HG03280 (cell line): ENCODE measurements around the gene SLC4A4.
"Not testable (repeated sequence)": the region's sequence is repeated elsewhere in the genome, so short reads cannot be mapped to it uniquely, and the experiment has no call there.

ENCODE experiments used
- ATAC-seq: cut with Tn5 transposase; IDR thresholded peaks from one replicate; pipeline ENCODE4 v1.9.1; 2021; ENCODE audit warnings: mild to moderate bottlenecking, moderate library complexity; ENCODE audit not compliant: unreplicated experiment

The SLC4A4 gene

DNA sequence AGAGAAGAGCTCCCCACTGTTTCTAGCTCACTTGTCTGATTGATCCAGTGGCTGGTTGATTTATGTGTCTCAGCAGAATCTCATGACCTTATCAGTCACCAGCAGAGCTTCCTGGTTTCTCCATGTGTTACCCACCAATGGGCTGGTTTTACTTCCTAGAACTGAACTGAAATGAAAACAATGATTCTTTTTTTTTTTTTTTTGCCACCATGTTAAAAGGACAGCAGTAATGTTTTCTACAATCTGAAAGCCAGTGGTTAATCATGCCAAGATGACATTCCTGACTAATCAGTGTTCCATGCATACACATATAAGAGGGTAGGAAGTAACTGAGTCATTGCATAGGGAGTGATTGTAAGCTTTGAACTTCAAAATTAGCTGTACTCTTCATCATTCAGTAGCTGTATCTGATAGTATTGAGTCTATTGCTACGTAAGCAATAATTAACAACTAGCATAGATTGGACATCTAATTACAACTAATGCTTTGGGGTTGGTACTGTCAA is 67.7 kb downstream of the SLC4A4 start:
- no peak for ATAC-seq

- ATAC-seq: not testable (repeated sequence)
These were observed 70.1 kb downstream of the SLC4A4 start for GRCh38 chr4:71408961-71409360.

- ATAC-seq: no peak
These were observed 73.2 kb downstream of the SLC4A4 start for GRCh38 chr4:71411981-71412380.

- no peak for ATAC-seq
These were observed 76.7 kb downstream of the SLC4A4 start for GRCh38 chr4:71415491-71415890.

DNA sequence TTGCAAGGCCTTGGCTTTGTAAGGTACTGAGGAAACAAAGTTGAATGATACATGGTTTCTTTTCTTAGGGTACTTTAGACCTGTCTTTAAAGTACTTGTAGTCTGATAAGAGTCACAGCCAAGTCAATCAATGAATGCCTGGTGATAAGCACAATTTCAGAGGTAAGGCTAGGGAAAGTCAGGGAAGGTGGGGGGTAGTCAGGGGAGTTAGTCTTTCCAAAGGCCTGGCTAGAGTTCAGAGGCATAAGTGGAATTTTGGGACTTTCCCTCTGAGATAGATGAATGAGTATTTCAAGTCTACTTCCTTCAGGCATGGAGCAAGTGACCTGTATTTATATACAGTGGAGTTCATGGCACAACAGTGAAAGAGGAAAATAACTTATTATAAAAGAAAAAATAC is 78.3 kb downstream of the SLC4A4 start:
- no peak for ATAC-seq

DNA sequence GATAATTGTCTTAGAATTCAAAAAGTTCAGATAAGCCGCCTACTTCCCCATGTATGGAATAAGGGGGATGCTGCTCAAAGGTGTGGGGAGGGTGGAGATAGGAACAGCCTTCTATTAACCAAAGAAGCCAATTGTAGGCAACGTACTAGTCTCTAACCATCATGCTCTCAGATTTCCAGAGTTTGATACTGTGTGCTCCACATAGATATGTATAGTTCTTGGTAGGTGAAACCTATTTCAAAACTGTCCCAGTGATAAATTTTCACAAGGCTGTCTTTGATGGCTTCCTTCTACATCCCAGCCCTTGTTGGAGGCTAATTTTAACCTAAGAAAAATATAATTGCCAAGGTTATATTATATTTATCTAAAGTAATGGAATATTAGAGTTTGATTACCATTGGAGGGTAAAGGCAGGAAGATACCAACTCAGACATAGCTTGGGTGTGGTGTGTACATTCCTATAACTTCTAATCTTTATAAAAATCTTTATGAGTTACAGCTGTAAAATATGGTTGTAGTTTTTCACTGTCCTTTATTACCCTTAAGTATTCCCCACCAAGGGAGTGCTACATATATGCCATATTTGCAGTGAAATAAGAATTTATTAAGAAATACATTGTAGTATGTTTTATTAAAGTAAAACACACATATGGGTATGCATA is 87.7 kb downstream of the SLC4A4 start:
- ATAC-seq: no peak

DNA sequence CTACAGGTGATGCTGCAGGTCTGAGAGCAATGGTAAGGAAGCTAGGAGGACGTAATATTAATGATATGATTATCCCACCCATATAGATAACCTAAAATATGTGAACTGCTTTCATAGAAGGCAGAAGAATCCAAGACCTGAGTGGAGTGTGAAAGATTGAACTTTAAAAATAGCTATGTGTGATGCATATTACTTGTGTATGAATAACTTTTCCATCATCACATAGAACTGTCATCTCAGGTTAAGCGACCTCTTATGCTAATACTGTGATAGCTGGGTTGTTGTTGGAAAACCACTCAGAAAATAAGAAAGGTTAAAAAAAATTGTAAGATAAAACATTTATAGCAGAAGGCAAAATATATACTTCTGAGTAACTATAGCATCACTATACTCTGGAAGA is 90.3 kb downstream of the SLC4A4 start:
- ATAC-seq: no peak

GRCh38 chr4:71429962-71430361 is 91.1 kb downstream of the SLC4A4 start:
- ATAC-seq: no peak

DNA sequence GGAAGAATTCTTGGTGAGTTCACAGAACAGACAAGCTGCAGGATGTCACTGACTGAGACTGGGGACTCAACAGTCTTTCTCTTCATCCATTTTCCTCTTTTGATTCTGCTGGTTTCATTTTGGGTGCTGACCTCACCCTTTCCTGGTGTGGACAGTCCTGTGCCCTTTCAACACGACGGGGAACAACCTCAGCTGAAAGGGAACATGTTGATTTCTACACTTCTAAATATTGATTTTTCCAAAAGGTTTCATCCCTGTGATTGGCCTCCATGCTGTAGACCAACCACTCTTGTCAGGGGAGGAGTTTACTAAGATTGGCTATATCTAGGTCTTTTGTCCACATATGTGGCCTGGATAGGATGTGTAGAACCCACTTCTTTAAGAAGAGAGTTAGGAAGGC is 91.8 kb downstream of the SLC4A4 start:
- ATAC-seq: no peak

GRCh38 chr4:71440612-71441011 is 101.8 kb downstream of the SLC4A4 start:
- ATAC-seq: no peak

DNA sequence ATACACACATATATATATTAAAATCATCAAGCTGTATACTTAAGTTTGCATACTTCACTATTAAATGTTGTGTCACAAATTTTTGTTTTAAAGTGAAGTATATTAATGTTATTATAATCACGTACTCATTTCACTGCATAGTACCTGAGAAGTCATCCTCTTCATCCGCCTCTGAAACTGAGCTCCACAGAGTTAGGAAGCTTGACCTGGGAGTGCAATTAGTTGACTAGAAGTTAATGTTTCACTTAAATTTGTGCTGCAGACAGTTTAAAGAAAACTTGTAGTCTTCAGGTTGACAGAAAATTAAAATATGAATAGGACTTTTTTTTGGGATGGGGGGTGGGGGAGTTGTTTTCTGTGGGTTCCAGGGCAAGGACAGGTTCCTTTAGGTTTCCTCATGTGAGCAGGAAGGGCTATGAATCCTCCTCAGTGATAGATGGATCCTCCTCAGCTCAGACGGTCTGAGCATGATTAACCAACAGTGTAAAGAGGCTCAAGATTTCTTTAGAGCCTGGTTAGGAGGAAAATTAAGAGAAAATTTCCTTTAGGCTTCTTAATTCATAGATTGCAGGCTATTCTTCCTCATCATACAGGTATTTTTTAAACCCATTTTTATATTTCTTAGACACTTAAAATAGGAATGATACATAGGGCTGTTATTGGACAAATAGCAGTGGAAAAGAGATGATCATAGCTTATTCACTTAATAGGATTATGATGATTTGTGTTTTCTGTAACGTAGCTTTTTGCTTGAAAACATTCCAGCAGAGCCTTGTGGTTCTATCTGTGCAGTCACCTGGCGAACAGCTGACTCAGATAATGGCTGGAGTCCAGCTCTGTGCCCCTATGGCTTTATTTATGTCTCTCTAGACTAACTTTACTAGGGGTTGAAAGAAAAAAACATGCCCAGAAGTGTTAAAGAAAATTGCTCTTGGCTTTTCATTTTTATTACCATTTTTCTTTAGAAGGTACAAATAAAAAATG is 102.7 kb downstream of the SLC4A4 start:
- no peak for ATAC-seq

- ATAC-seq: no peak
These were observed 103.5 kb downstream of the SLC4A4 start for GRCh38 chr4:71442336-71442735.

DNA sequence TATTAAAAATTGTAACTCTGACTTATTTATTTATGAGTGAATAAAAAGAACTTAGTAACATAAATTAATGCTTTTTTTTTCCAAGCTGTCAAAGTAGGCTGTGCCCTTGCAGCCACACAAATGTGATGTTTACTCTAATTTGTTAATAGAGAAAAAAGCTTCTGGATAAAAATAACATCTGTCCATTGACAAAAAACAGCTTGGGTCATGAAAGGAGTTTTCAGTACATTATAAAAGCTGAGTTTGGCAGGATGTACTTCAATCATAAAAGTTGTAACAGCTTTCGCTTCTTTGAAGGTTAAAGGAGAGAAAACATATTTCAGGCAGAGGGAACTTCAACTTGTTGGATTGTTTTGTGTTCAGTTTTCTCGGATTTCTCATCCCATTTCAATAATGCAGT is 105.6 kb downstream of the SLC4A4 start:
- no peak for ATAC-seq

- no peak for ATAC-seq
These were observed 107.0 kb downstream of the SLC4A4 start for GRCh38 chr4:71445811-71446210.

GRCh38 chr4:71446479-71447081 is 107.8 kb downstream of the SLC4A4 start:
- ATAC-seq: no peak

GRCh38 chr4:71449040-71449439 is 110.2 kb downstream of the SLC4A4 start:
- ATAC-seq: no peak

GRCh38 chr4:71449878-71450277 is 111.1 kb downstream of the SLC4A4 start:
- ATAC-seq: no peak

- ATAC-seq: no peak
These were observed 114.7 kb downstream of the SLC4A4 start for GRCh38 chr4:71453531-71453930.

DNA sequence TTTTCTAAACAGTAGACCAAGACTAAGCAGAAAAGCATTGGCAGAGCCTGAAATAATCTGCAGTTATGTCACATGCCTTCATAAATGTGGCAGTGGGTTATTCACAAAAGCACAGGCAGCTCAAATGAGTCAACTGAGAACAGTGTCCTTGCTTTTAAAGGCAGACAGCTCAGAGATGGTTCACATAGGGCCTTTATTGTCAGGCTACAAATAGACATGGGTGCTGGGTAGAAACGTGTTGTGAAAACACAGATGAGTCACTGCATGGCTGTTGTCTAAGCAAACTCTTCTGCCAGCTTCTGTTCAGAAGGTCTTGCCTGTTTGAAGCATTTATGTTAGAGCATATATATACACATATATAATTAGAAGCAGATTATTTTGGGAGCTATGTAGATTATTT is 118.0 kb downstream of the SLC4A4 start:
- ATAC-seq: no peak

- ATAC-seq: no peak
These were observed 121.6 kb downstream of the SLC4A4 start for GRCh38 chr4:71460371-71460770.

DNA sequence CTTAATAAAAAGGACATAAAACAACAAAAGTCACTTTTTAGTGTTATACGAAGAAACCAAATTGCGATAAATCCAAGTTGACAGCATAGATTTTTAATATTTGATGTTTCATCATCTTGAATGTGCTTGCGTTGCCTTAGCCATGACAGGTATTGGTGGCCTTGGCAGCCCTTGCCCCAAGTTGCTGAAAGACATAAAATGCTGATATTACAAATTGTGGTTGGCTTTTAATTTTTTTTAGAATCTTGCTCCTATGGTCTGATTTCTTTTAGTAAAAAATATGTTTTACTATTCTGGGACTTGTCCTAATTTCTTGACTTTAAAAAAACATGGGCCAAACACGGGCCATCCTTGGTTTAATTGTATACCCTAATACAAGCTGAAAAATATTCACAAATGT is 122.6 kb downstream of the SLC4A4 start:
- ATAC-seq: no peak

DNA sequence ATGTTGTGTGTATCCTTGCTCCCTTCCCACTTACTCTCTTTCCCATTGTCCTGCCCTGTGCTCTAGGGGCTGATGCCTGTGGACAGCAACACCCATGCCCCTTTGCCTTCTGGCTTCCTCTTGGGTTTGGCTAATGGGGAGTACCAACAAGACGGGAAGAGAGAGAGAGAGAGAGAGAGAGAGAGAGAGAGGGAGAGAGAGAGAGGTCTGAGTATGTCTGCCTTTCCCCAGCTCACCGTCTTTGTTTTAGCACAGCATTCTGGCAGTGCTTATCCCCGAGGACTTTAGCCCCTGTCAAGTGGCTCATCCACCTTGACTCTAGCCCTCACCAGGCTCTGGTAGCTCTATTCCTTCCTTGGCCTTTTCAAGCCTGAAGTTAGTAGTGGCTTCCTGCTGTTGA is 128.0 kb downstream of the SLC4A4 start:
- ATAC-seq: no peak
